Measurements from ENCODE around the gene PFKFB3. TPM values are rescaled to one million over a fixed set of nuclear protein-coding genes. Genes with fewer than 3 reads are reported as not detected.

PFKFB3 gene
- total and polyA plus RNA-seq, 2 of the 13 experiments (the other 11 are each of a cell fraction or from before 2014, with no cell fraction given) = 1.2 to 13.3 TPM

DNA sequence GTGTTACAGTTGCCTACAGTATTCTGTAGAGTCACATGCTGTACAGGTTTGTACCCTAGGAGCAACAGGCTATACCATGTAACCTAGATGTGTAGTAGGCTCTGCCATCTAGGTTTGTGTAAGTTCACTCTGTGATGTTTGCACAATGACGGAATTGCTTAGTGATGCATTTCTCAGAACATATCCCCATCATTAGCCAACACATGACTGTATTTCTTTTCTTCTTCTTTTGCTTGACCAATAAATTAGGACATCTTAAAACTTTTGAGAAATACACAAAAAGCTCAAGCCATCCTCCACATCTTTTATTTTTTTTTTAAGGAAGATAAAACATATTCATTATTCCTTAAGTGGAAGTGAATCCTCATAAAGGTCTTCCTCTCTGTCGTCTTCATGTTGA, 5.4 kb upstream of the PFKFB3 start:
- Histone ChIP-seq H4K20me1 (ENCODE audit: insufficient read depth, low read length) (no peaks in the 10 kb centered on the region), H3K4me3 (replicated peaks in 1 of 3; ENCODE audit: insufficient read depth in 1 of 3, low read depth in 2 of 3, low read length in 3 of 3) (no peak overlapping the region), H3K4me2 (ENCODE audit: low read depth, low read length) (no peak overlapping the region), H3K79me2 (ENCODE audit: insufficient read depth, low read length) (no peaks in the 10 kb centered on the region), H3K27ac (ENCODE audit: extremely low read length, insufficient read depth, low read length) (no peak overlapping the region), H3K4me1 (ENCODE audit: insufficient read depth, low read length) (peaks cover 21% of the 10 kb centered on the region), H2AFZ (ENCODE audit: low read length) (no peak overlapping the region), H3K36me3 (replicated peaks in 1 of 2; ENCODE audit: control insufficient read depth in 1 of 2, insufficient read depth in 2 of 2, low read length in 2 of 2) (no peaks in the 10 kb centered on the region), H3K9ac (ENCODE audit: insufficient read depth, low read depth, low read length) (no peak overlapping the region), H3K27me3 (ENCODE audit: control insufficient read depth in 1 of 2, insufficient read depth in 2 of 2, low read length in 2 of 2) (peaks cover 0 to 16% of the 10 kb centered on the region in 2 experiments; a peak in 1 of 5 replicates), H3K9me3 (ENCODE audit: low read length) (no peaks in the 10 kb centered on the region)
- BruUV-seq (replicated peaks) = no TSS peak
- no peak for TF ChIP-seq MED8 (CRISPR knock-in tag; IDR thresholded peaks at IDR 0.05; ENCODE audit: insufficient replicate concordance)
- TF ChIP-seq GATAD2A (CRISPR knock-in tag; IDR thresholded peaks at IDR 0.05) = no peak
- no peak for TF ChIP-seq GABPA (IDR thresholded peaks at IDR 0.05; ENCODE audit: low read depth, low read length)
- no peak for TF ChIP-seq GABPA (CRISPR knock-in tag; IDR thresholded peaks at IDR 0.05; ENCODE audit: low read depth)
- TF ChIP-seq MAFF (IDR thresholded peaks at IDR 0.05; ENCODE audit: low read depth, low read length) = peak; percentile 43
- no peak for TF ChIP-seq CC2D1A (CRISPR knock-in tag; IDR thresholded peaks at IDR 0.05)
- TF ChIP-seq FOXA1 (IDR thresholded peaks at IDR 0.05) = no peak
- no peak for TF ChIP-seq FOXA1 (CRISPR knock-in tag; IDR thresholded peaks at IDR 0.05)
- no peak for TF ChIP-seq ZNF431 (CRISPR knock-in tag; IDR thresholded peaks at IDR 0.05; ENCODE audit: borderline replicate concordance, low read depth)
- no peak for TF ChIP-seq SALL2 (CRISPR knock-in tag; IDR thresholded peaks at IDR 0.05)
- no peak for TF ChIP-seq CHD2 (IDR thresholded peaks at IDR 0.05; ENCODE audit: low read depth, low read length)
- TF ChIP-seq GTF2F1 (IDR thresholded peaks at IDR 0.05; ENCODE audit: low read length) = no peak
- TF ChIP-seq, protein P1, sequence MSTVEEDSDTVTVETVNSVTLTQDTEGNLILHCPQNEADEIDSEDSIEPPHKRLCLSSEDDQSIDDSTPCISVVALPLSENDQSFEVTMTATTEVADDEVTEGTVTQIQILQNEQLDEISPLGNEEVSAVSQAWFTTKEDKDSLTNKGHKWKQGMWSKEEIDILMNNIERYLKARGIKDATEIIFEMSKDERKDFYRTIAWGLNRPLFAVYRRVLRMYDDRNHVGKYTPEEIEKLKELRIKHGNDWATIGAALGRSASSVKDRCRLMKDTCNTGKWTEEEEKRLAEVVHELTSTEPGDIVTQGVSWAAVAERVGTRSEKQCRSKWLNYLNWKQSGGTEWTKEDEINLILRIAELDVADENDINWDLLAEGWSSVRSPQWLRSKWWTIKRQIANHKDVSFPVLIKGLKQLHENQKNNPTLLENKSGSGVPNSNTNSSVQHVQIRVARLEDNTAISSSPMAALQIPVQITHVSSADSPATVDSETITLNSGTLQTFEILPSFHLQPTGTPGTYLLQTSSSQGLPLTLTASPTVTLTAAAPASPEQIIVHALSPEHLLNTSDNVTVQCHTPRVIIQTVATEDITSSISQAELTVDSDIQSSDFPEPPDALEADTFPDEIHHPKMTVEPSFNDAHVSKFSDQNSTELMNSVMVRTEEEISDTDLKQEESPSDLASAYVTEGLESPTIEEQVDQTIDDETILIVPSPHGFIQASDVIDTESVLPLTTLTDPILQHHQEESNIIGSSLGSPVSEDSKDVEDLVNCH (CRISPR knock-in tag; IDR thresholded peaks at IDR 0.05) = no peak
- no peak for TF ChIP-seq POGZ (CRISPR knock-in tag; IDR thresholded peaks at IDR 0.05)
- TF ChIP-seq MAFK (conservative IDR thresholded peaks at IDR 0.05 in 1 of 2, IDR thresholded peaks at IDR 0.05 in 1 of 2; ENCODE audit: low read length in 2 of 2) = peak; percentile 61 to 67
- TF ChIP-seq TBX2 (CRISPR knock-in tag; IDR thresholded peaks at IDR 0.05; ENCODE audit: borderline replicate concordance) = no peak
- TF ChIP-seq PLRG1 (conservative IDR thresholded peaks at IDR 0.05) = no peak
- TF ChIP-seq, protein P2, sequence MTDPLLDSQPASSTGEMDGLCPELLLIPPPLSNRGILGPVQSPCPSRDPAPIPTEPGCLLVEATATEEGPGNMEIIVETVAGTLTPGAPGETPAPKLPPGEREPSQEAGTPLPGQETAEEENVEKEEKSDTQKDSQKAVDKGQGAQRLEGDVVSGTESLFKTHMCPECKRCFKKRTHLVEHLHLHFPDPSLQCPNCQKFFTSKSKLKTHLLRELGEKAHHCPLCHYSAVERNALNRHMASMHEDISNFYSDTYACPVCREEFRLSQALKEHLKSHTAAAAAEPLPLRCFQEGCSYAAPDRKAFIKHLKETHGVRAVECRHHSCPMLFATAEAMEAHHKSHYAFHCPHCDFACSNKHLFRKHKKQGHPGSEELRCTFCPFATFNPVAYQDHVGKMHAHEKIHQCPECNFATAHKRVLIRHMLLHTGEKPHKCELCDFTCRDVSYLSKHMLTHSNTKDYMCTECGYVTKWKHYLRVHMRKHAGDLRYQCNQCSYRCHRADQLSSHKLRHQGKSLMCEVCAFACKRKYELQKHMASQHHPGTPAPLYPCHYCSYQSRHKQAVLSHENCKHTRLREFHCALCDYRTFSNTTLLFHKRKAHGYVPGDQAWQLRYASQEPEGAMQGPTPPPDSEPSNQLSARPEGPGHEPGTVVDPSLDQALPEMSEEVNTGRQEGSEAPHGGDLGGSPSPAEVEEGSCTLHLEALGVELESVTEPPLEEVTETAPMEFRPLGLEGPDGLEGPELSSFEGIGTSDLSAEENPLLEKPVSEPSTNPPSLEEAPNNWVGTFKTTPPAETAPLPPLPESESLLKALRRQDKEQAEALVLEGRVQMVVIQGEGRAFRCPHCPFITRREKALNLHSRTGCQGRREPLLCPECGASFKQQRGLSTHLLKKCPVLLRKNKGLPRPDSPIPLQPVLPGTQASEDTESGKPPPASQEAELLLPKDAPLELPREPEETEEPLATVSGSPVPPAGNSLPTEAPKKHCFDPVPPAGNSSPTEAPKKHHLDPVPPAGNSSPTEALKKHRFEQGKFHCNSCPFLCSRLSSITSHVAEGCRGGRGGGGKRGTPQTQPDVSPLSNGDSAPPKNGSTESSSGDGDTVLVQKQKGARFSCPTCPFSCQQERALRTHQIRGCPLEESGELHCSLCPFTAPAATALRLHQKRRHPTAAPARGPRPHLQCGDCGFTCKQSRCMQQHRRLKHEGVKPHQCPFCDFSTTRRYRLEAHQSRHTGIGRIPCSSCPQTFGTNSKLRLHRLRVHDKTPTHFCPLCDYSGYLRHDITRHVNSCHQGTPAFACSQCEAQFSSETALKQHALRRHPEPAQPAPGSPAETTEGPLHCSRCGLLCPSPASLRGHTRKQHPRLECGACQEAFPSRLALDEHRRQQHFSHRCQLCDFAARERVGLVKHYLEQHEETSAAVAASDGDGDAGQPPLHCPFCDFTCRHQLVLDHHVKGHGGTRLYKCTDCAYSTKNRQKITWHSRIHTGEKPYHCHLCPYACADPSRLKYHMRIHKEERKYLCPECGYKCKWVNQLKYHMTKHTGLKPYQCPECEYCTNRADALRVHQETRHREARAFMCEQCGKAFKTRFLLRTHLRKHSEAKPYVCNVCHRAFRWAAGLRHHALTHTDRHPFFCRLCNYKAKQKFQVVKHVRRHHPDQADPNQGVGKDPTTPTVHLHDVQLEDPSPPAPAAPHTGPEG (CRISPR knock-in tag; IDR thresholded peaks at IDR 0.05) = no peak
- WGBS (ENCODE audit: low lambda C conversion rate) = 25% methylated on average over 2 of the region's 2 CpGs
- FAIRE-seq = no peak
- in situ Hi-C loops (cut with HindIII; ENCODE audit: extremely low pct_ligation_motif_present, low pct_unique_long_range_greater_than_20kb) = no loop called here
- DNase-seq (ENCODE audit: low spot score) = no peak
- no peak for ATAC-seq
- intact Hi-C loops (cut with micrococcal nuclease; ENCODE audit: unreplicated experiment) = no loop called here
- CTCF ChIA-PET (ENCODE audit: low intra/inter-chr PET ratio, low total read pairs) = no interaction called here
- POLR2A ChIA-PET = no interaction called here
